ENCODE data around the gene ANK2.

The ANK2 gene

DNA sequence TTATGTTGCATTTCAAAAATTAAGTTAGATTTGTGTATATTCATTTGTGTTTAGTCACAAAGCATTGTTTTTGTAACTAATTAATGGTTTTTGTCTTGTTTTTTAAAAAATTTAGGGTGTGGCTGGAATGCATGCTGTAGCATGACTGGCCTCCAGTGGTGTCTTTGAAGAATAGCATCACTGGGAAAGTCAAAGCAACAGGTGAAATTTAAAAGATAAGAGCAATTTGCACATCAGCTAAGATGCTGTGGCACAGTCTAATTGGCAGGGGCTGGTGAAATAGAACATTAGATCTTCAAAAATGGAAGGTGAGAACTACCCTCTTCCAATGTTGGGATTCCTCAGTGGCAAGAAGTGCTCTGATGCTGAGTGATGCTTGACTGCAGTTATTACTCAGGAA lies 45.3 kb downstream of the ANK2 start:
- no peak for DNase-seq (ENCODE audit: low read depth)

- DNase-seq (ENCODE audit: low read depth), result no peak
These were observed 52.2 kb downstream of the ANK2 start for GRCh38 chr4:113101669-113102068.

GRCh38 chr4:113103556-113103955 lies 54.1 kb downstream of the ANK2 start:
- no peak for DNase-seq (ENCODE audit: low read depth)

DNA sequence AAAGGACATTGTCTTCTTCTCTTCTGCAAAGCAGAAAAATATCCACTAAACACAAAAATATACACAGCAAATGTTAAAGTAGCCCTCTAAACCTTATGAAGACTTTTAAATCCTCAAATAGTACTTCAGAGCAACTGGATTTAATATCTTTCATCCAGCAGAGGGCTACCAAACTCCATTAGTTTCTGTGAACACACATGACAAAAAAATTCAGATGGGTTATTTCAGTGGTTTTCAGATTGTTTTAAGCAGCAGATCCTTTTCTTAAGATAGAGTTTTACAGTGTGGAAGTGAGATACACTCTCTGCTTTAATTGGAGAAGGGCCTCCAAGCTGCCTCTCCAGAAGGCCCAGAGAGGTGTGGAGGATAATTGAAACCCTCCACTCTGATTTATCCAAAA lies 56.7 kb downstream of the ANK2 start:
- no peak for DNase-seq (ENCODE audit: low read depth)

GRCh38 chr4:113109106-113109718 lies 59.8 kb downstream of the ANK2 start:
- DNase-seq (ENCODE audit: low read depth), result no peak

DNA sequence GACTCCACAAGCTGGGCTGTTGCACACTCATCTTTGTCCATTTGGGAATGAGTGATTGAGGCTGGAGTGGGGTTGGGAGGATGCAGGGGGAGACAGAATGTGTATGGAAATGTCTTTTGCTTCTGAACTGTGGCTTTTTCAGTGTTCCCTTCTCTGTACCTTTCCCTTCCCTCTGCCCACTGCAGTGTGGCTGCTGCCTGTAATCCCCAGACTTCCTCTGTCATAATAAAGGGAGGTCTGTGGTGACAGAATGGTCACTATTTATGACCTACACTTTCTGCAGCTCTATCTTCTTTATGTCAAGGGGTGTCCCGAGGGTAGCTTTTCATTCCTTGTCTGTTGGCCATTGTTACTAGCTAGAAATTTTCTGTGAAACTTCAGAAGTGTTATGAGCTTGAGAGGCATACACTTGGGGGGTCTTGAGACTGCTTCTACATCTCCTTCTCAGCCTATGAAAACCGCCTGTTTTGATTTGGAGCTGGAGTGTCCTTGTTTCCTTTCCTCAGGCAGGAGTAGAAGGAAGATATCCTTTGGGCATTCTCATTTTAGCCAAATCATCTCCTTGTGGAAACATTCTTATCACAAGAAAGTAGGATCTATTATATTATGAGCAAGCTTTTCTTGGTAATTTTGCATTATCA lies 63.0 kb downstream of the ANK2 start:
- no peak for DNase-seq (ENCODE audit: low read depth)

GRCh38 chr4:113113151-113113550 lies 63.7 kb downstream of the ANK2 start:
- DNase-seq (ENCODE audit: low read depth), result no peak

- no peak for DNase-seq (ENCODE audit: low read depth)
These were observed 65.4 kb downstream of the ANK2 start for GRCh38 chr4:113114884-113115283.

GRCh38 chr4:113116414-113117357 lies 67.2 kb downstream of the ANK2 start:
- no peak for DNase-seq (ENCODE audit: low read depth)

DNA sequence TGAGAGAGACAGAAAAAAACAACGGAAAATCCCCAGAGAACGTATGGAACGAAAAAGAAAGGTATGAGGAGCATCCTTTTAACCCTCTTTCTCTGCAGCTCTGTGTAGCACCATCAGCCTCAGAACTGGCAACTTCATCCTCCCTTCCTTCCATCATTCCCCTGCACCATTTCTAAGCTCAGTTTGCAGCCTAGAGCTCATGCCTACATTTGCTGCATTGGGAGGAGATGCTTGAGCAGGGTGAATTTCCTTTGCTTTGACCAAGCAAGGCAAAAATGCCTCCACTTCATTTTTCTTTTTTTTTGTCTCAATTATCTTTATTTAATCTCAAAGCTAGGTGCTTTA lies 67.9 kb downstream of the ANK2 start:
- DNase-seq (ENCODE audit: low read depth), result no peak

GRCh38 chr4:113122066-113122465 lies 72.6 kb downstream of the ANK2 start:
- no peak for DNase-seq (ENCODE audit: low read depth)

DNA sequence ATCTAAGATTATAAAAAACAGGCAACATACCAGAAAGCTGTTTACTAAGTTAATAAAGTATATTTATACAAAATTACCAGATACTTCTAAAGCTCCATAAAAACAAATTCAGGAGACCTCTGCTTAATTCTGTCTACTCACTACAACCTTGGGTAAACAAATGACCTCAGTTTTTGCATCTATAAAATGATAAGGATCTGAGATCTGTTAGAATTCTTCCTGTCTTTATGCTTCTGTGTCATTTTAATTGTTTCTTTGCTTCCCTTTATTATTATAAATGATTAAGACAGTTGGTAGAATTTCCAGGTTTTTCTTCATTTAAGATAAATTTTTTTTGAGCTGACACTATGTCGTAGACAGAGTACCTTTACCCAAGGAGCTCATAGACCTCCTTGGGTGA lies 76.0 kb downstream of the ANK2 start:
- no peak for DNase-seq (ENCODE audit: low read depth)

DNA sequence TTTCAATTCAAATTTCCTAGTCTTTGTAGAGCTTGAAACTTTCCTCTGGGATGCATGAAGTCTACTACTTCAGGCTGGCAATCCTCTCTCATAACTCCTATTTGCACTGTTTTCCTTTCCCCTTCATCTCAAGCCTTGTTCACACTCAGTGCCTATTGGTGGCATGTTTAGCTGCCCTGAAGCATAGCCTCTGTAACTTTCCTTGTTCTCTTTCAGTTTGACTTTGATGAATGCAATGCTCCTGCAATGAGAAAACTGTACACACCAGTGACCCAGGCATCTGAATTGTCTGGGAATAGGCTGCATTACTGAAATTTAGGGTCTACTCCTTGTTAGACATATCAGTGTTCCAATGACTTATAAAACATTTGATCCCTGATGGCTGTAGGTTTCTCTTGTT lies 81.7 kb downstream of the ANK2 start:
- DNase-seq (ENCODE audit: low read depth), result no peak

DNA sequence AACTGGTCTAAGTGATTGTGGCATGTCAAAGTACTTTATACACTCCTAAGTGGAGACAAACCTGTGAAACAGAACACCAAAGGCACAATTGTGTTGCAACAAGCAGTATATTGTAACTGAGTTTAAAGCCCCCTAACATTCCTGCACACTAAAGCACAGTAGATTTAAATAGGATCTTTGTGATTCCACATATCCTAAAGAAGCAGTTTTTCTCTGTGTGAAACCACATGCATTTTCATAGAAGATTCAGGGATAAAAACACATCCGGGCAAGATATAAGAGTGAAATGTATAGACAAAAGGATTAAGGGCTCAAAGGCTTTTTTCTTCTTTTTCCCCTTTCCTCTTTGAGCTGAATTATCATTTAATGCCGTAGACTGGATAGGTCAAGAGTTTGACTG lies 82.2 kb downstream of the ANK2 start:
- DNase-seq (ENCODE audit: low read depth), result no peak

DNA sequence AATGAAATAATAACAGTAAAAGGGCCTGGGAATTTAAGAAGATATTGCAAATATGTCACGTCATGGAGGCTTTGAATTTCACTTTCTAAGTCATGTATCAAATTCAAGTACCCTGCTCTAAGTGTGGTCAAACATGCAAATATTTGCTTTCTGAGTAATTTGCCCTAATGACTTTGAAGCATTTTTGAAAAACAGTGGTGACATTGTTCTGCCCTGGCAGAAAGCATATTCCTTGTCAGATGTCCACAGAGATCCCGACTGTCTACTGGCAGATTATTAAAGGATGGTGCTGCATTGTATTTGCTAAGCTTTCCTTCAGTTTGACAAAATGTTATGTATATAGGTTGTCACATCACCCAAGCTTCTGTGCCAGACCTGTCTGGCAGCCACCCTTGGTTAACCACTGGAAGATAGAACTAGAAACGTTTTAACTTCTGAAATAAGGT lies 92.5 kb downstream of the ANK2 start:
- no peak for DNase-seq (ENCODE audit: low read depth)

GRCh38 chr4:113142351-113142750 lies 92.9 kb downstream of the ANK2 start:
- no peak for DNase-seq (ENCODE audit: low read depth)

- no peak for DNase-seq (ENCODE audit: low read depth)
These were observed 94.6 kb downstream of the ANK2 start for GRCh38 chr4:113144091-113144490.

DNA sequence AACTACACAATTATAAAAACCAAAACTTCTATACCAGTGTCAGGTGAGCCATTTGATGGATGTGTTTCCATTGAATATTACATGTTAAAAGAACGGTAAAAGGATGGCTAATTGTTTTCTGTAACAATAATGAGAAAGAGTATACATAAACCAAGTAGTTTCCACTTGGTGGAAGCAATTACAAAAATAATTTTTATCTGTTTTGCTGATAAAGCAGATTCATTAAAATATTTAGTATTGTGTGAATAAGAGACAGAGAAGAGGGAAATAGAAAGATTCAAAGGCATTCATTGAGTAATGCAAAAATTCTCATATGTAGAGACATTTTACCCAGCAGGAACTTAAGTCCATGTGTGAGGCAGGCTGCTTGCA lies 95.7 kb downstream of the ANK2 start:
- DNase-seq (ENCODE audit: low read depth), result no peak

DNA sequence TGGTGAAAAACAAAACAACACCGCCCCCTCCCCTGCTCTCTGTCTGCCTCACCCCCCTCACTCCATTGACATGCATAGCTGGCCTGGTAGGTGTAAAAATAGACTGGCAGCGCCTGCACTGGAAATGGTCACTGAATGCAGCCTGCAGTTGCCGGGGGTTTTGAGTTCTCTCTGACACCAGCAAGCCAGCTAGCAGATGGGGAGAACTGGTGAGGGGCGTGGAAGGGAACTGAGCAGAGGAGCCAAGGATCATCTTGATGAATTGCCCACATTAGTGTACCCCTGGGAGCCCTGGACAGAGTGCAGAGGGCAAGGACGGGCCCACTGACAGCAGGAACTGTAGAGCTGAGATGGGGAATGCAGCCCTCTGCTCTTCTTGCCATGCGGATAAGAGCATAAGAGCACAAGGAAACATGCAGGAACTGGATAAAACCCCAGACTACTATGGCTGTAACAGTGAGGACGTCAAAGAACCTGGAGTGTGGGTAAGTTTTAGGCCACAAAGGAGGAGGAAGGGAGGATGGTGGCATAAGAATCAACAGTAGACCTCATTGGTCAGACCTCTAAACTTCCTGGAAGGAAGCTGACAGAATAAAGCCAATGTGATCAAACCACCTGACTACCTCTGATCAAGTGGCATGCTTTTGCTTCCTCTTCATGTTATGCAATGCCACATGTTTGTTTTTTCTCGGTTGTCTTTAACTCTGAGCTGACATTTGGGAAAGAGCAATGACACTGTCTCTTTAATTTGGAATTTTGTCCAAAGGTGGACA lies 96.3 kb downstream of the ANK2 start:
- DNase-seq (ENCODE audit: low read depth), result no peak

- no peak for DNase-seq (ENCODE audit: low read depth)
These were observed 97.5 kb downstream of the ANK2 start for GRCh38 chr4:113146876-113147358.

- DNase-seq (ENCODE audit: low read depth), result no peak
These were observed 98.2 kb downstream of the ANK2 start for GRCh38 chr4:113147498-113148111.

DNA sequence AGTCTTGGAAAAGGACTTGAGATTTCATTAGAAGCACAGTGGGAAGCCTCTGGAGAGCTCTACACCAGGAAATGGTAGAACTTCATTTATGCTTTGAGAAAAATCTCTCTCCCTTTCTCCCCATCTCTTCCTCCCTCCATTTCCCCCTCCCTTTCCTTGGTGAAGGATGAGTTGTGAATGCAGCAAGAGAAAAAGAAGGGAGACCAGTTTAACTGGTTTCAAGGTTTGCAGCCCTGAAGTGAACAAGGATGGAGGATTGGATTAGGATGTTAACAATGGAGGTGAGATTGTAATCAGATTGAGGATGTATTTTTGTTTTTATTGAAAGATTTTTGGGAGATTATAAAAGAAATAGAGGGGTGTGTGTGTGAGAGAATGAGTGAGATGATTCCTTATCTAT lies 99.5 kb downstream of the ANK2 start:
- no peak for DNase-seq (ENCODE audit: low read depth)
